ENCODE measurements around the gene ANKK1. TPM values are rescaled to one million over a fixed set of nuclear protein-coding genes. Genes with fewer than 3 reads are reported as not detected.

ANKK1 gene
- total and polyA plus RNA-seq, 10 of the 15 experiments (the other 5 are each of a cell fraction or from before 2014, with no cell fraction given), result not detected

- Histone ChIP-seq H3K4me3 (no peak overlapping the region), H4K20me1 (ENCODE audit: control insufficient read depth, insufficient read depth) (no peaks in the 10 kb centered on the region), H3K4me1 (ENCODE audit: control insufficient read depth, insufficient read depth, low read length) (no peaks in the 10 kb centered on the region), H3K9ac (ENCODE audit: control insufficient read depth, insufficient read depth, low read length) (no peak overlapping the region), H3K27ac (ENCODE audit: control insufficient read depth, insufficient read depth) (no peak overlapping the region), H3K27me3 (replicated peaks in 1 of 2; ENCODE audit: control insufficient read depth in 2 of 2, insufficient read depth in 2 of 2, low read length in 1 of 2) (peaks cover 0 to 2% of the 10 kb centered on the region in 2 experiments; a peak in 1 of 4 replicates), H3K79me2 (ENCODE audit: control insufficient read depth, insufficient read depth, low read length) (no peaks in the 10 kb centered on the region), H2AFZ (ENCODE audit: control insufficient read depth, low read depth, low read length) (no peak overlapping the region), H3K4me2 (ENCODE audit: control insufficient read depth, insufficient read depth) (no peak overlapping the region), H3K36me3 (ENCODE audit: control insufficient read depth in 2 of 2, insufficient read depth in 2 of 2, low read length in 1 of 2) (no peaks in the 10 kb centered on the region), H3K9me3 (replicated peaks; ENCODE audit: control insufficient read depth, insufficient read depth, low read length) (no peaks in the 10 kb centered on the region)
- DNase-seq (ENCODE audit: low read depth, low spot score), result no peak
- RAD21 ChIA-PET (ENCODE audit: unreplicated experiment), result no interaction called here
- WGBS (ENCODE audit: insufficient coverage, insufficient replicate concordance, low lambda C conversion rate, missing lambda C conversion rate), result 18% methylated on average over 6 of the region's 6 CpGs
- CTCF ChIA-PET, result interaction anchor here (0.6 kb wide), 1 partner anchor 1156 kb away, joined by 5 read pairs; no protein-coding TSS in a partner anchor
- POLR2A ChIA-PET, result no interaction called here
- intact Hi-C loops (cut with micrococcal nuclease; ENCODE audit: unreplicated experiment), result no loop called here
- in situ Hi-C loops (cut with MboI), result no loop called here
- no peak for FAIRE-seq
- BruUV-seq (replicated peaks), result no TSS peak
- no peak for ATAC-seq
- TF ChIP-seq EZH2 (IDR thresholded peaks at IDR 0.05; ENCODE audit: borderline replicate concordance, control insufficient read depth, low read depth, low read length), result no peak
- no peak for TF ChIP-seq NR2C1 (IDR thresholded peaks at IDR 0.05)
- TF ChIP-seq TARDBP (IDR thresholded peaks at IDR 0.05; ENCODE audit: borderline replicate concordance), result no peak
- TF ChIP-seq SMARCA5 (IDR thresholded peaks at IDR 0.05), result no peak
- TF ChIP-seq IKZF2 (IDR thresholded peaks at IDR 0.05), result no peak
- no peak for TF ChIP-seq STAT3 (IDR thresholded peaks at IDR 0.05; ENCODE audit: low read depth, low read length)
- SMC1A ChIA-PET (ENCODE audit: uncharacterized antibody, unreplicated experiment), result no interaction called here
Observed at GRCh38 chr11:113436672-113437252, 49.2 kb downstream of the ANKK1 start.

GRCh38 chr11:113440816-113441215, 53.2 kb downstream of the ANKK1 start:
- no peaks in the 10 kb centered on the region for H3K9me3 ChIP-seq (replicated peaks; ENCODE audit: control insufficient read depth, insufficient read depth, low read length)
- CTCF ChIA-PET, result no interaction called here

More at GRCh38 chr11:113440816-113441215, 53.2 kb downstream of the ANKK1 start:
- no TSS peak for BruUV-seq (replicated peaks)
- ChIA-PET SMC1A (ENCODE audit: uncharacterized antibody, unreplicated experiment) (no interaction called here), POLR2A (no interaction called here), RAD21 (ENCODE audit: unreplicated experiment) (no interaction called here)
- no peak for TF ChIP-seq CHD1 (IDR thresholded peaks at IDR 0.05; ENCODE audit: low read depth, low read length)
- TF ChIP-seq HSF1 (IDR thresholded peaks at IDR 0.05; ENCODE audit: low read depth, low read length), result no peak
- no peak for TF ChIP-seq DPF2 (IDR thresholded peaks at IDR 0.05)
- TF ChIP-seq SUZ12 (IDR thresholded peaks at IDR 0.05; ENCODE audit: unreplicated experiment), result no peak
- no peak for TF ChIP-seq MTA2 (IDR thresholded peaks at IDR 0.05; ENCODE audit: low read depth)
- no peak for TF ChIP-seq HCFC1 (IDR thresholded peaks at IDR 0.05; ENCODE audit: low read length)
- no peak for TF ChIP-seq TCF3 (IDR thresholded peaks at IDR 0.05; ENCODE audit: borderline replicate concordance, insufficient read depth, low read depth, low read length)
- no peak for TF ChIP-seq BACH1 (IDR thresholded peaks at IDR 0.05; ENCODE audit: borderline replicate concordance)
- H3K36me3 ChIP-seq (ENCODE audit: control insufficient read depth in 2 of 2, insufficient read depth in 2 of 2, low read length in 1 of 2), result no peaks in the 10 kb centered on the region
- in situ Hi-C loops (cut with MboI) (no loop called here), intact Hi-C loops (cut with micrococcal nuclease; ENCODE audit: unreplicated experiment) (no loop called here)
- H3K79me2 ChIP-seq (ENCODE audit: control insufficient read depth, insufficient read depth, low read length), result no peaks in the 10 kb centered on the region
- no peaks in the 10 kb centered on the region for H4K20me1 ChIP-seq (ENCODE audit: control insufficient read depth, insufficient read depth)
- no peak for ATAC-seq
- no peak overlapping the region for H3K4me2 ChIP-seq (ENCODE audit: control insufficient read depth, insufficient read depth)
- DNase-seq (ENCODE audit: low read depth, low spot score), result no peak
- H3K4me1 ChIP-seq (ENCODE audit: control insufficient read depth, insufficient read depth, low read length), result no peaks in the 10 kb centered on the region
- H2AFZ ChIP-seq (ENCODE audit: control insufficient read depth, low read depth, low read length), result no peak overlapping the region
- H3K9ac ChIP-seq (ENCODE audit: control insufficient read depth, insufficient read depth, low read length), result no peak overlapping the region
- H3K4me3 ChIP-seq, result no peak overlapping the region
- no peak overlapping the region for H3K27ac ChIP-seq (ENCODE audit: control insufficient read depth, insufficient read depth)
- WGBS (ENCODE audit: insufficient coverage, insufficient replicate concordance, low lambda C conversion rate, missing lambda C conversion rate), result 12% methylated on average over 2 of the region's 2 CpGs
- FAIRE-seq, result no peak
- H3K27me3 ChIP-seq (replicated peaks in 1 of 2; ENCODE audit: control insufficient read depth in 2 of 2, insufficient read depth in 2 of 2, low read length in 1 of 2), result peaks cover 0 to 2% of the 10 kb centered on the region in 2 experiments; a peak in 1 of 4 replicates

Data from GM12878 (cell line).